RWPE1 (cell line): ENCODE measurements around the gene CHRM4.
A peak's percentile ranks its signal among the peaks of the same experiment; 100 is the strongest.
"Not testable (repeated sequence)": the region's sequence is repeated elsewhere in the genome, so short reads cannot be mapped to it uniquely, and the experiment has no call there.

Experiments
- CTCF ChIA-PET: fragments of 350-600 bp; sonication (Branson Sonifier 250); formaldehyde crosslinking; extraction: SDS; loops from one replicate; lab custom pipeline; 2021; lab: Yijun Ruan, JAX
- POLR2A ChIA-PET: fragments of 400-600 bp; formaldehyde crosslinking; extraction: SDS; loops from one replicate; lab custom pipeline; 2020; ENCODE audit warnings: antibody characterized with exemption; ENCODE audit not compliant: low non-redundant PET; lab: Yijun Ruan, JAX
- DNase-seq: peaks from one replicate; pipeline ENCODE4 v3.0.0; 2012; ENCODE audit warnings: low spot score
- H3K27ac ChIP-seq: fragments of 450-650 bp; 2 replicates; pipeline ENCODE4 v1.5.1; 2017
- TF ChIP-seq, protein P1 (sequence below): fragments of 450-650 bp; conservative IDR thresholded peaks from 2 replicates; pipeline ENCODE4 v1.5.1; 2017; ENCODE audit warnings: low read depth, mild to moderate bottlenecking

The CHRM4 gene

DNA sequence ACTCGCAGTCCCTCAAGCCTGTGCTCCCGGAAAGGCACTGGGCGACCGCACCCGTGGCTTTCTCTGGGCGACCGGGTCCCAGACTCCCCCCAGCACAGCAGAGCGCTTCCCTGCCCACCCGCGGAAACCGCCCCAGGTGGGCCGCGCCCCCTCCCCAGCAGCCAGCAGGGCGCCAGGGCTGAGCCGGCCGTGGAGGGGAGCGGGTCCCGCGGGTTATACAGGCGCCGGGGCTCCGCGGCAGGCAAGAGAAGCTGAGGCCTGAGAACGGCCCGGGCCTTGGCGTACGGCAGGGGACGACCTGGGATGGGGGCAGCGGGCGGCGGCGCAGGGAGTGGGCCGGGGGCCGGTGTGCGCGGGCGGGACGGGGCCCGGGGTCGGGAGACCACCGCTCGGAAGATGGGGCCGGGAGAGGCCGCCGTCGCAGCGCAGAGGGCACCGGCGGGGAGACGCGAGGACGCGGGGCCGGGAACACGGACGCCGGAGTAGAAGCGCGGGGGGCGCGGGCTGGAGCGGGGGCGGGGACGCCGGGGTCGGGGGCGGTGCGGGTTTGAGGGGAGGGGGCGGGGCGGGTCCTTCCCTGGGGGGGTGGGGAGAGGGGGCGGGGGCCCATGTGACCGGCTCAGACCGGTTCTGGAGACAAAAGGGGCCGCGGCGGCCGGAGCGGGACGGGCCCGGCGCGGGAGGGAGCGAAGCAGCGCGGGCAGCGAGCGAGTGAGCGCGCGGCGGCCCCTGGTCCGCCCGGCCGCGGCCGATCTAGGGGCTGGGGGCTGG is 10.3 kb downstream of the CHRM4 start, which contains the start of gene MDK:
TSS of gene MDK (plus strand) at position 622 of the 771 bp plus-strand sequence. CDS start 389 bp downstream, outside the sequence.
- POLR2A ChIA-PET: no interaction called here
- H3K27ac ChIP-seq: peak within 1 kb of the TSS; percentile 78
- CTCF ChIA-PET: interaction anchor here (2.0 kb wide), 1 partner anchor 8 kb away, joined by 11 read pairs; no protein-coding TSS in a partner anchor
- DNase-seq: no peak
- TF ChIP-seq, protein P1, sequence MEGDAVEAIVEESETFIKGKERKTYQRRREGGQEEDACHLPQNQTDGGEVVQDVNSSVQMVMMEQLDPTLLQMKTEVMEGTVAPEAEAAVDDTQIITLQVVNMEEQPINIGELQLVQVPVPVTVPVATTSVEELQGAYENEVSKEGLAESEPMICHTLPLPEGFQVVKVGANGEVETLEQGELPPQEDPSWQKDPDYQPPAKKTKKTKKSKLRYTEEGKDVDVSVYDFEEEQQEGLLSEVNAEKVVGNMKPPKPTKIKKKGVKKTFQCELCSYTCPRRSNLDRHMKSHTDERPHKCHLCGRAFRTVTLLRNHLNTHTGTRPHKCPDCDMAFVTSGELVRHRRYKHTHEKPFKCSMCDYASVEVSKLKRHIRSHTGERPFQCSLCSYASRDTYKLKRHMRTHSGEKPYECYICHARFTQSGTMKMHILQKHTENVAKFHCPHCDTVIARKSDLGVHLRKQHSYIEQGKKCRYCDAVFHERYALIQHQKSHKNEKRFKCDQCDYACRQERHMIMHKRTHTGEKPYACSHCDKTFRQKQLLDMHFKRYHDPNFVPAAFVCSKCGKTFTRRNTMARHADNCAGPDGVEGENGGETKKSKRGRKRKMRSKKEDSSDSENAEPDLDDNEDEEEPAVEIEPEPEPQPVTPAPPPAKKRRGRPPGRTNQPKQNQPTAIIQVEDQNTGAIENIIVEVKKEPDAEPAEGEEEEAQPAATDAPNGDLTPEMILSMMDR: no peak

DNA sequence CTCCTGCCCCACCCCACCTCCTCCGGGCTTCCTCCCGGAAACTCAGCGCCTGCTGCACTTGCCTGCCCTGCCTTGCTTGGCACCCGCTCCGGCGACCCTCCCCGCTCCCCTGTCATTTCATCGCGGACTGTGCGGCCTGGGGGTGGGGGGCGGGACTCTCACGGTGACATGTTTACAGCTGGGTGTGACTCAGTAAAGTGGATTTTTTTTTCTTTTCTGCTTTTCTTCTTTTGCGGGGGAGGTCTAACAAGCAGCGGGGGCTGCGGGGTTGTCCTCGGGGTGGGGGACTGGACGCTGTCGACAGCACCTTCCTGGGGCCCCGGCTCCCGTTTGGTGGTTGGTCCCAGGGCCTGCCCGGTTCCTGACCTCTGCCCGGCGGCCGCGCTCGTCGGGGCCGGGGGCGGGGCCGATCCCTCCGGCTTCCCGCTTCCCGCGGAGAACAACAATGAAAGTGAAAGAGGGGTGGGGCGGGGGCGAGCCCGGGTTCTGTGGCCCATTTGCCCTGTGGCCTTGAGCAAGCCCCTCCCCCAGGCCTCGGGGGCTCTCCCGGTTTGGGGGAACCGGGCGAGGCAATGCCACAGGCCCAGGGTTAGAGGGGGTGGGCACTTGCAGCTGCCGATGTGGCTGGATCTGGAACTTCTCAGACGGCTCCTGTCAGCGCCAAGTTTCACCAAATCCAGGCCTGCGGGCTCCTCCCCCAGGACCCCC is 11.1 kb downstream of the CHRM4 start:
- TF ChIP-seq, protein P1: no peak
- CTCF ChIA-PET: interaction anchor here (1.0 to 2.0 kb wide), 2 partner anchors 9 to 28 kb away, joined by 3 to 11 read pairs; no protein-coding TSS in a partner anchor
- peak overlapping the region; percentile 78 for H3K27ac ChIP-seq
- DNase-seq: peak; percentile 67
- POLR2A ChIA-PET: no interaction called here

DNA sequence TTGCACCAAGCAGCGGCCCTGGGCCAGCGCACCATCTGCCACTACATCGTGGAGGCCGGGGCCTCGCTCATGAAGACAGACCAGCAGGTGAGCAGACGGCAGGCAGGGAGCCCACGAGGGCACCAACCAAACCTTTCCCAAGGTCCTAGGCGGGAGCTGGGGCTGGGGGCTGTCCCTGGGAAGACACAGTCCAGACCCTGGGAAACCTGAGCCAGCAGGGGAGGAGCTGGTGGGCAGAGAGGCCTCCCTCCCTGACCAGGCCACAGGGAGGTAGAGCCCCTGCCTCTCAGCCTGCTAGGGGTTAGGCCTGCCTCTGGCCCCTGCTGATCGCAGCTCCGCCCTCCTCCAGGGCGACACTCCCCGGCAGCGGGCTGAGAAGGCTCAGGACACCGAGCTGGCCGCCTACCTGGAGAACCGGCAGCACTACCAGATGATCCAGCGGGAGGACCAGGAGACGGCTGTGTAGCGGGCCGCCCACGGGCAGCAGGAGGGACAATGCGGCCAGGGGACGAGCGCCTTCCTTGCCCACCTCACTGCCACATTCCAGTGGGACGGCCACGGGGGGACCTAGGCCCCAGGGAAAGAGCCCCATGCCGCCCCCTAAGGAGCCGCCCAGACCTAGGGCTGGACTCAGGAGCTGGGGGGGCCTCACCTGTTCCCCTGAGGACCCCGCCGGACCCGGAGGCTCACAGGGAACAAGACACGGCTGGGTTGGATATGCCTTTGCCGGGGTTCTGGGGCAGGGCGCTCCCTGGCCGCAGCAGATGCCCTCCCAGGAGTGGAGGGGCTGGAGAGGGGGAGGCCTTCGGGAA is 11.9 kb downstream of the CHRM4 start:
- POLR2A ChIA-PET, DNase-seq: not testable (repeated sequence)
- CTCF ChIA-PET: interaction anchor here (1.0 to 2.0 kb wide), 2 partner anchors 10 to 27 kb away, joined by 3 to 11 read pairs; no protein-coding TSS in a partner anchor
- H3K27ac ChIP-seq: peak overlapping the region; percentile 78

DNA sequence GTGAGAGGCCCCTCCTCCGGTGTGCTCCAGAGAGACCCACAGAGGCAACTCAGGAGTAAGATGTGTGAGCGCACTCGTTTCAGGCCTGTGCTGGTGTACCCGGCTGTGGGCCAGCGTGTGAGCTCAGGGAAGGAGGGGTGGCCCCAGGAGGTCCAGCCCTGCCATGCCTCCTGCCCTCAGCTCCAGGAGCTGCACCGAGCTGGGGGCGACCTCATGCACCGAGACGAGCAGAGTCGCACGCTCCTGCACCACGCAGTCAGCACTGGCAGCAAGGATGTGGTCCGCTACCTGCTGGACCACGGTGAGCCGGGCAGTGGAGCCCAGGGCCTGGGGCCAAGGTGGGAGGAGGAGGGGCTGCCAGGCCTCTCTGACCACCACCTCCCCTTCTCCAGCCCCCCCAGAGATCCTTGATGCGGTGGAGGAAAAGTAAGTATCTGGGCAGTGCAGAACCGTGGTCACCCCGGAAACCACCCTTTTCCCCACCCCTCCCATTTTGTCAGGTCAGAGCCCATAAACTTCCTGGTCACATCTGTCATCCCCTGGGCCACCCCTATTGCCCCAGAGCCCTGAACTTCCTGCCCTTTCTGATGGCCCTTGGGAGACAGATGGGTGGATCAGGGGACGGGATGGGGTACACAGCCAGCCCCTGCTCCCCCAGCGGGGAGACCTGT is 12.6 kb downstream of the CHRM4 start:
- TF ChIP-seq, protein P1: no peak
- CTCF ChIA-PET: interaction anchor here (0.6 to 1.6 kb wide), 3 partner anchors 10 to 1073 kb away, joined by 4 to 8 read pairs (median 5); no protein-coding TSS in a partner anchor
- no peak for DNase-seq
- POLR2A ChIA-PET: no interaction called here
- H3K27ac ChIP-seq: peak overlapping the region; percentile 78

DNA sequence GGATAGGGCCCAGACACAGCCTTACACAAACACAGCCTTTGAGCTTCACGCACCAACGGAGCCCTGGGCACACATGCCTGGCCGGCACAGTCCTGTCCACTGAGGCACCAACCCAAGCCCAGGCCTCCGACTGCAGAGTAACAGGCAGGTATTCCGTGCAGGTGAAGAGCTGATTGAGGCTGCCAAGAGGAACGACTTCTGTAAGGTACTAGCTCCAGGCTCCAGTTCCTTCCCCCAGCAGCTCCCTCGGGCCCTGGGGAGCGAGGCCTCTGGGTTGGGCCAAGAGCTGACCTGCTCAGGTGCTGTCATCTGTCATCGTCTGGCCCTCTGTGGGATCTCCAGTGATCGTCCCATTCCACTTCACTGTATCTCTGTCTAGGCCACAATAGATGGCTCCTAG is 13.3 kb downstream of the CHRM4 start:
- H3K27ac ChIP-seq: peak overlapping the region; percentile 78
- ChIA-PET POLR2A (interaction anchor here (0.6 kb wide), 1 partner anchor 513 kb away, joined by 6 read pairs; no protein-coding TSS in a partner anchor), CTCF (interaction anchor here (0.6 to 1.6 kb wide), 5 partner anchors 10 to 1072 kb away, joined by 3 to 8 read pairs (median 4); no protein-coding TSS in a partner anchor)
- no peak for DNase-seq
- TF ChIP-seq, protein P1: no peak

DNA sequence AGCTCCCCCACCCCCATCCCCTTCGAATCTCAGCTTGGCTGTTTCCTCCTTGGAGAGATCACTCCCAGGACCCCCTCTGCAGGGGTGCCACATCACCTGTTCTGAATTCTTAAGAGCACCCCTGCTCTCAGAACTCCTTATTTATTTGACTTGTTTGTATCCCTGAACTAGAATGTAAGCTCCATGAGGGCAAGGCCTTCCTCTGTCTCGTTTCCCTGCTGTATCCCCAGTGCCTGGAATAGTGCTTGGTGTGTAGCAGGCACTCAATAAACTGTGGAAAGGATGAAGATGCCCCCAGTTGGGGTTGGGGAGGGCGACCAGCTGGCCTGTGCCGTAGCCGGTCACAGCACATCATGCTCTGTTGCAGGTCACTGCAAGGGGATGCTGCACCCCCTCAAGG is 13.7 kb downstream of the CHRM4 start:
- TF ChIP-seq, protein P1: no peak
- ChIA-PET POLR2A (interaction anchor here (0.6 kb wide), 1 partner anchor 513 kb away, joined by 6 read pairs; no protein-coding TSS in a partner anchor), CTCF (interaction anchor here (0.7 to 1.6 kb wide), 5 partner anchors 10 to 26 kb away, joined by 3 to 8 read pairs (median 4); no protein-coding TSS in a partner anchor)
- no peak for DNase-seq
- peak overlapping the region; percentile 78; the same call in 1 of the 2 replicates for H3K27ac ChIP-seq
